ENCODE results near the gene PRLR.

PRLR gene

DNA sequence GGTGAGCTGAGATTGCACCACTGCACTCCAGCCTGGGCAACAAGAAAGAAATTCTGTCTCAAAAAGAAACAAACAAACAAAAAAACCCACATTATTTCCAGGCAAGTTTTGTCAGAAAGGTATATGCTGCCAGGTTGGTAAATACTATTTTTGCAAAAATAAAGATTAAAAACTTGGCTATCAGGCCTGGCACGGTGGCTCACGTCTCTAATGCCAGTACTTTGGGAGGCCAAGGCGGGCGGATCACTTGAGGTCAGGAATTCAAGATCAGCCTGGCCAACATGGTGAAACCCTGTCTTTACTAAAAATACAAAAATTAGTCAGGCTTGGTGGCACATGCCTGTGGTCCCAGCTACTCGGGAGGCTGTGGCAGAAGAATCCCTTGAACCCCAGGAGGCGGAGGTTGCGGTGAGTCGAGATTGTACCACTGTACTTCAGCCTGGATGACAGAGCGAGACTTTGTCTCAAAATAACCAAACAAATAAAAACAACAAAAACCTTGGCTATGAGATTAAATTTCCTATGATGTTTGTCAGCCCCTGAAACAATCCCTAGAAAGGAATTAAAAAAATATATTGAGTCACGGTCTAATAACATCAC, 205.3 kb downstream of the PRLR start:
- Histone ChIP-seq H3K36me3 (replicated peaks) (no peaks in the 10 kb centered on the region), H3K27me3 (replicated peaks) (no peaks in the 10 kb centered on the region), H3K4me3 (ENCODE audit: low read depth, low read length) (no peak overlapping the region), H3K27ac (no peak overlapping the region)
- in situ Hi-C loops (cut with HindIII; ENCODE audit: low pct_ligation_motif_present, low sequenced_read_pairs), result no loop called here
- TF ChIP-seq CTCF (IDR thresholded peaks at IDR 0.05; ENCODE audit: low read depth, low read length, missing control alignments), result no peak
- DNase-seq, result no peak

- TF ChIP-seq CTCF (IDR thresholded peaks at IDR 0.05; ENCODE audit: low read depth, low read length, missing control alignments), result no peak
- in situ Hi-C loops (cut with HindIII; ENCODE audit: low pct_ligation_motif_present, low sequenced_read_pairs), result no loop called here
- Histone ChIP-seq H3K36me3 (replicated peaks) (no peaks in the 10 kb centered on the region), H3K4me3 (ENCODE audit: low read depth, low read length) (no peak overlapping the region), H3K27me3 (replicated peaks) (no peaks in the 10 kb centered on the region), H3K27ac (no peak overlapping the region)
- DNase-seq, result no peak
These were observed 206.7 kb downstream of the PRLR start for GRCh38 chr5:35023391-35024178.

- in situ Hi-C loops (cut with HindIII; ENCODE audit: low pct_ligation_motif_present, low sequenced_read_pairs), result no loop called here
- Histone ChIP-seq H3K36me3 (replicated peaks) (no peaks in the 10 kb centered on the region), H3K4me3 (ENCODE audit: low read depth, low read length) (no peak overlapping the region), H3K27ac (no peak overlapping the region), H3K27me3 (replicated peaks) (no peaks in the 10 kb centered on the region)
- no peak for TF ChIP-seq CTCF (IDR thresholded peaks at IDR 0.05; ENCODE audit: low read depth, low read length, missing control alignments)
- DNase-seq, result no peak
These were observed 213.9 kb downstream of the PRLR start for GRCh38 chr5:35016174-35017051.

- in situ Hi-C loops (cut with HindIII; ENCODE audit: low pct_ligation_motif_present, low sequenced_read_pairs), result no loop called here
- H3K27ac ChIP-seq, result no peak overlapping the region
- no peak for DNase-seq
- H3K27me3 ChIP-seq (replicated peaks), result no peaks in the 10 kb centered on the region
- no peaks in the 10 kb centered on the region for H3K36me3 ChIP-seq (replicated peaks)
- no peak for TF ChIP-seq CTCF (IDR thresholded peaks at IDR 0.05; ENCODE audit: low read depth, low read length, missing control alignments)
- no peak overlapping the region for H3K4me3 ChIP-seq (ENCODE audit: low read depth, low read length)
These were observed 215.2 kb downstream of the PRLR start for GRCh38 chr5:35015063-35015462.

DNA sequence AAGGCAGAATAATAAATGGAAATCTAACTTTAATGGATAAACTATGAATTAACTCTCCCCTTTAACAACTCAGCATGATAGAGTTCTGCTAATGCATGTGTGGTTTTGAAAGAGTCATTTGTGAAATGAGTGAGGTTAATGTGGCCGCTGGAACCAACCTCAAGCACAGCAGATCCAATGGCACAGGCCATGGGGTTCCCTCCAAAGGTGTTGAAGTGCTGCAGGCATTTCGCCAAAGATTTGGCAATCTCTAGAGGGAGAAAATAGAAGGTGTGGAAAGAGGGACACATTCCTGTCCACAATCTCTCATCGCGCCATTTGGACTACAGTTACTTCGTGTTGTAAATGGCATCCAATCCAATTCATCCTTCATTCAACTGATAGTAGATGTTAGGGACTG, 217.5 kb downstream of the PRLR start:
- no peak for DNase-seq
- no peak overlapping the region for H3K4me3 ChIP-seq (ENCODE audit: low read depth, low read length)
- no peak for TF ChIP-seq CTCF (IDR thresholded peaks at IDR 0.05; ENCODE audit: low read depth, low read length, missing control alignments)
- H3K27ac ChIP-seq, result no peak overlapping the region
- H3K36me3 ChIP-seq (replicated peaks), result no peaks in the 10 kb centered on the region
- H3K27me3 ChIP-seq (replicated peaks), result no peaks in the 10 kb centered on the region
- in situ Hi-C loops (cut with HindIII; ENCODE audit: low pct_ligation_motif_present, low sequenced_read_pairs), result no loop called here
